Upper lobe of left lung (tissue), 4 donors: ENCODE data around the gene GCNA.

Experiments
- CTCF ChIP-seq, 6 experiments: fragments of 450-650 bp in 4 of 6; fragments of 200-600 bp in 2 of 6; sonication (generic) in 2 of 6; IDR thresholded peaks; one replicate each; pipeline ENCODE4 v1.5.1; 2016 to 2019; ENCODE audit warnings: antibody characterized with exemption in 6 of 6
- EP300 ChIP-seq, 4 donors: sonication (generic); formaldehyde crosslinking; IDR thresholded peaks; one replicate each; pipeline ENCODE4 v1.5.1; 2017; ENCODE audit warnings: antibody characterized with exemption in 4 of 4, control low read depth in 2 of 4
- POLR2A ChIP-seq, 4 donors: fragments of 450-650 bp; IDR thresholded peaks; one replicate each; pipeline ENCODE4 v1.5.1; 2016 to 2017; ENCODE audit warnings: antibody characterized with exemption in 4 of 4, mild to moderate bottlenecking in 2 of 4
- POLR2AphosphoS5 ChIP-seq, 2 donors: sonication (generic); formaldehyde crosslinking; IDR thresholded peaks; one replicate each; pipeline ENCODE4 v1.5.1; 2017; ENCODE audit warnings: antibody characterized with exemption in 2 of 2

- TF ChIP-seq CTCF (IDR thresholded peaks at IDR 0.05) (no peak), POLR2A (IDR thresholded peaks at IDR 0.05) (no peak), POLR2AphosphoS5 (IDR thresholded peaks at IDR 0.05) (no peak), EP300 (IDR thresholded peaks at IDR 0.05) (no peak)
These were observed 21.7 kb downstream of the GCNA start for GRCh38 chrX:71599965-71600364.
